ENCODE data around the gene TLX2. TPM values are rescaled to one million over a fixed set of nuclear protein-coding genes. Genes with fewer than 3 reads are reported as not detected.

Gene TLX2
- total RNA-seq, 1 experiment from 2014 or later: 2.5 TPM

- H3K4me2 ChIP-seq (ENCODE audit: low read depth, low read length, poor library complexity, severe bottlenecking): no peak overlapping the region
- H3K9me2 ChIP-seq (replicated peaks; ENCODE audit: insufficient read depth, low read length): no peaks in the 10 kb centered on the region
- H3K27me3 ChIP-seq (ENCODE audit: low read length): no peaks in the 10 kb centered on the region
- H3K9me3 ChIP-seq (ENCODE audit: low read length): no peaks in the 10 kb centered on the region
- H3K4me1 ChIP-seq (ENCODE audit: low read length): peaks cover 5% of the 10 kb centered on the region
- H4K20me1 ChIP-seq (ENCODE audit: insufficient read depth, low read depth, low read length): no peaks in the 10 kb centered on the region
- no peak overlapping the region for H3K9ac ChIP-seq (ENCODE audit: low read length)
- H3K4me3 ChIP-seq (ENCODE audit: low read length): no peak overlapping the region
- no peak overlapping the region for H3K27ac ChIP-seq (ENCODE audit: low read length)
- no peak overlapping the region for H2AFZ ChIP-seq (ENCODE audit: low read length)
- no peak for DNase-seq
- no peaks in the 10 kb centered on the region for H3K79me2 ChIP-seq (ENCODE audit: low read length)
- no peaks in the 10 kb centered on the region for H3K36me3 ChIP-seq (ENCODE audit: insufficient read depth, low read length)
These were observed 52.0 kb downstream of the TLX2 start for GRCh38 chr2:74566076-74566753.

DNA sequence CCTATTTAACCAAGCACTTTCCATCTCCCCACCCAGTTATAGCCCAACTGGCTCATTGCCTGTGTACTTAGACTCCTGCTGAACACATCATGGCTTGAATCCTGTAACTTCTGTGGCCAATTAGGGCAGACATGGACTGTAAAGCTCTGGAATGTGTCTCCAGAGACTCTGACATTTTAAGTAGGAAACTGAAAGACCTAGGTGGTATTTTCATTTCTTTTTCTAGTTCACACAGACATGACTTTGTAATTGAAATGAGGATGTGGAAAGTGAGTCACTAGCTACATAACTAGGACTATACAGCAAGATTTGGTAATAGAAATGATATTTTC is 52.5 kb downstream of the TLX2 start:
- no peaks in the 10 kb centered on the region for H3K79me2 ChIP-seq (ENCODE audit: low read length)
- no peaks in the 10 kb centered on the region for H4K20me1 ChIP-seq (ENCODE audit: insufficient read depth, low read depth, low read length)
- no peaks in the 10 kb centered on the region for H3K9me2 ChIP-seq (replicated peaks; ENCODE audit: insufficient read depth, low read length)
- no peak for DNase-seq
- H3K4me1 ChIP-seq (ENCODE audit: low read length): peaks cover 8% of the 10 kb centered on the region
- no peak overlapping the region for H3K4me3 ChIP-seq (ENCODE audit: low read length)
- no peak overlapping the region for H2AFZ ChIP-seq (ENCODE audit: low read length)
- no peaks in the 10 kb centered on the region for H3K9me3 ChIP-seq (ENCODE audit: low read length)
- no peak overlapping the region for H3K4me2 ChIP-seq (ENCODE audit: low read depth, low read length, poor library complexity, severe bottlenecking)
- H3K36me3 ChIP-seq (ENCODE audit: insufficient read depth, low read length): no peaks in the 10 kb centered on the region
- H3K27me3 ChIP-seq (ENCODE audit: low read length): no peaks in the 10 kb centered on the region
- no peak overlapping the region for H3K27ac ChIP-seq (ENCODE audit: low read length)
- no peak overlapping the region for H3K9ac ChIP-seq (ENCODE audit: low read length)

Other genes starting within 250 kb of the TLX2 start
- gene SLC4A5, start 171.0 kb upstream of the TLX2 start, total RNA-seq (2014; rRNA removed; shearing (Covaris generic); ENCODE audit: low replicate concordance): 0.65 and 3.2 TPM in 2 replicates
- gene DCTN1, start 134.1 kb upstream of the TLX2 start, total RNA-seq (2014; rRNA removed; shearing (Covaris generic); ENCODE audit: low replicate concordance): 95.0 and 96.4 TPM in 2 replicates
- gene C2orf81, start 92.8 kb upstream of the TLX2 start, total RNA-seq (2014; rRNA removed; shearing (Covaris generic); ENCODE audit: low replicate concordance): 3.8 and 7.6 TPM in 2 replicates
- 130 and 239 TPM in 2 replicates for gene WDR54, start 92.7 kb upstream of the TLX2 start, total RNA-seq (2014; rRNA removed; shearing (Covaris generic); ENCODE audit: low replicate concordance)
- 28.1 and 31.5 TPM in 2 replicates for gene RTKN, start 72.5 kb upstream of the TLX2 start, total RNA-seq (2014; rRNA removed; shearing (Covaris generic); ENCODE audit: low replicate concordance)
- gene INO80B, start 59.4 kb upstream of the TLX2 start, total RNA-seq (2014; rRNA removed; shearing (Covaris generic); ENCODE audit: low replicate concordance): 29.3 and 86.9 TPM in 2 replicates
- gene WBP1, start 56.0 kb upstream of the TLX2 start, total RNA-seq (2014; rRNA removed; shearing (Covaris generic); ENCODE audit: low replicate concordance): 124 and 149 TPM in 2 replicates
- gene MOGS, start 49.1 kb upstream of the TLX2 start, total RNA-seq (2014; rRNA removed; shearing (Covaris generic); ENCODE audit: low replicate concordance): 69.1 and 95.6 TPM in 2 replicates
- gene MRPL53, start 41.8 kb upstream of the TLX2 start, total RNA-seq (2014; rRNA removed; shearing (Covaris generic); ENCODE audit: low replicate concordance): 91.4 and 144 TPM in 2 replicates
- gene CCDC142, start 31.5 kb upstream of the TLX2 start, total RNA-seq (2014; rRNA removed; shearing (Covaris generic); ENCODE audit: low replicate concordance): 47.7 and 50.5 TPM in 2 replicates
- gene TTC31, start 31.4 kb upstream of the TLX2 start, total RNA-seq (2014; rRNA removed; shearing (Covaris generic); ENCODE audit: low replicate concordance): 47.5 and 54.9 TPM in 2 replicates
- 7.2 and 15.8 TPM in 2 replicates for gene LBX2, start 14.8 kb upstream of the TLX2 start, total RNA-seq (2014; rRNA removed; shearing (Covaris generic); ENCODE audit: low replicate concordance)
- 44.8 and 58.3 TPM in 2 replicates for gene PCGF1, start 6.8 kb upstream of the TLX2 start, total RNA-seq (2014; rRNA removed; shearing (Covaris generic); ENCODE audit: low replicate concordance)
- gene DQX1, start 11.8 kb downstream of the TLX2 start, total RNA-seq (2014; rRNA removed; shearing (Covaris generic); ENCODE audit: low replicate concordance): 1.4 and 22.6 TPM in 2 replicates
- 216 and 273 TPM in 2 replicates for gene AUP1, start 15.3 kb downstream of the TLX2 start, total RNA-seq (2014; rRNA removed; shearing (Covaris generic); ENCODE audit: low replicate concordance)
- gene HTRA2, start 15.5 kb downstream of the TLX2 start, total RNA-seq (2014; rRNA removed; shearing (Covaris generic); ENCODE audit: low replicate concordance): 36.8 and 72.1 TPM in 2 replicates
- 0.15 and 1.3 TPM in 2 replicates for gene LOXL3, start 39.5 kb downstream of the TLX2 start, total RNA-seq (2014; rRNA removed; shearing (Covaris generic); ENCODE audit: low replicate concordance)
- 24.7 and 57.1 TPM in 2 replicates for gene DOK1, start 40.3 kb downstream of the TLX2 start, total RNA-seq (2014; rRNA removed; shearing (Covaris generic); ENCODE audit: low replicate concordance)
- 0.11 TPM in 1 of 2 replicates, not detected in the other for gene M1AP, start 133.9 kb downstream of the TLX2 start, total RNA-seq (2014; rRNA removed; shearing (Covaris generic); ENCODE audit: low replicate concordance)
- gene SEMA4F, start 139.8 kb downstream of the TLX2 start, total RNA-seq (2014; rRNA removed; shearing (Covaris generic); ENCODE audit: low replicate concordance): 2.7 and 3.4 TPM in 2 replicates